ENCODE data around the gene CLCN4.
A peak's percentile ranks its signal among the peaks of the same experiment; 100 is the strongest.

Gene CLCN4

GRCh38 chrX:10183760-10184159 is 27.0 kb downstream of the CLCN4 start:
- TF ChIP-seq POLR2A (IDR thresholded peaks at IDR 0.05; ENCODE audit: extremely low read depth, insufficient read length) (no peak), CTCF (IDR thresholded peaks at IDR 0.05; ENCODE audit: low read depth, low read length) (no peak), MAX (IDR thresholded peaks at IDR 0.05; ENCODE audit: low read depth, low read length) (no peak), MYC (IDR thresholded peaks at IDR 0.05; ENCODE audit: low read depth, low read length) (no peak)
- DNase-seq (ENCODE audit: low read depth): no peak
- H3K4me3 ChIP-seq (ENCODE audit: low read depth, low read length): no peak overlapping the region

GRCh38 chrX:10184411-10184810 is 27.6 kb downstream of the CLCN4 start:
- no peak overlapping the region for H3K4me3 ChIP-seq (ENCODE audit: low read depth, low read length)
- TF ChIP-seq POLR2A (IDR thresholded peaks at IDR 0.05; ENCODE audit: extremely low read depth, insufficient read length) (no peak), CTCF (IDR thresholded peaks at IDR 0.05; ENCODE audit: low read depth, low read length) (no peak), MYC (IDR thresholded peaks at IDR 0.05; ENCODE audit: low read depth, low read length) (no peak), MAX (IDR thresholded peaks at IDR 0.05; ENCODE audit: low read depth, low read length) (no peak)
- no peak for DNase-seq (ENCODE audit: low read depth)

GRCh38 chrX:10186355-10186754 is 29.6 kb downstream of the CLCN4 start:
- DNase-seq (ENCODE audit: low read depth): no peak
- TF ChIP-seq POLR2A (IDR thresholded peaks at IDR 0.05; ENCODE audit: extremely low read depth, insufficient read length): no peak
- TF ChIP-seq CTCF (IDR thresholded peaks at IDR 0.05; ENCODE audit: low read depth, low read length): no peak
- TF ChIP-seq MYC (IDR thresholded peaks at IDR 0.05; ENCODE audit: low read depth, low read length): no peak
- no peak for TF ChIP-seq MAX (IDR thresholded peaks at IDR 0.05; ENCODE audit: low read depth, low read length)
- no peak overlapping the region for H3K4me3 ChIP-seq (ENCODE audit: low read depth, low read length)

GRCh38 chrX:10187421-10187820 is 30.6 kb downstream of the CLCN4 start:
- TF ChIP-seq MYC (IDR thresholded peaks at IDR 0.05; ENCODE audit: low read depth, low read length) (no peak), MAX (IDR thresholded peaks at IDR 0.05; ENCODE audit: low read depth, low read length) (no peak), CTCF (IDR thresholded peaks at IDR 0.05; ENCODE audit: low read depth, low read length) (no peak), POLR2A (IDR thresholded peaks at IDR 0.05; ENCODE audit: extremely low read depth, insufficient read length) (no peak)
- no peak overlapping the region for H3K4me3 ChIP-seq (ENCODE audit: low read depth, low read length)
- DNase-seq (ENCODE audit: low read depth): no peak

GRCh38 chrX:10189317-10190268 is 32.8 kb downstream of the CLCN4 start:
- TF ChIP-seq MYC (IDR thresholded peaks at IDR 0.05; ENCODE audit: low read depth, low read length) (no peak), POLR2A (IDR thresholded peaks at IDR 0.05; ENCODE audit: extremely low read depth, insufficient read length) (no peak), CTCF (IDR thresholded peaks at IDR 0.05; ENCODE audit: low read depth, low read length) (peak; percentile 44), MAX (IDR thresholded peaks at IDR 0.05; ENCODE audit: low read depth, low read length) (peak; percentile 77)
- no peak overlapping the region for H3K4me3 ChIP-seq (ENCODE audit: low read depth, low read length)
- DNase-seq (ENCODE audit: low read depth): peak; percentile 65
